K562 (cell line): ENCODE data around the gene C2CD4D. TPM values are rescaled to one million over a fixed set of nuclear protein-coding genes. Genes with fewer than 3 reads are reported as not detected.

Experiments used
- ATAC-seq: fragments of 200-7000 bp; cut with Tn5 transposase; 3 replicates; pipeline ENCODE4 v1.9.1; 2020; ENCODE audit warnings: moderate library complexity
- BruUV-seq: library from RNA; stranded (reverse); fragments of 400-500 nt; replicated peaks from 2 replicates; lab custom pipeline; 2021; lab: Mats Ljungman, UMichigan
- CTCF ChIA-PET: fragments of 300-600 bp; formaldehyde crosslinking; extraction: SDS; loops from one replicate; lab custom pipeline; 2021; ENCODE audit warnings: low intra/inter-chr PET ratio; lab: Yijun Ruan, JAX
- POLR2A ChIA-PET: fragments of 300-600, 350-650 bp; sonication (Branson Sonifier 250); formaldehyde crosslinking; extraction: SDS; loops from one replicate; lab custom pipeline; 2021; ENCODE audit warnings: antibody characterized with exemption, inconsistent platforms; lab: Yijun Ruan, JAX
- DNase-seq, 4 experiments: peaks; one replicate each; pipeline versions ENCODE4 v3.0.0 to v3.0.0-alpha.2; 2011 to 2018; ENCODE audit warnings: low spot score in 3 of 4, mixed read lengths in 3 of 4; ENCODE audit errors: extremely low read depth in 1 of 4
- FAIRE-seq: peaks from 2 replicates; lab custom pipeline; 2011; peaks lifted over from hg19 to GRCh38; lab: Jason Lieb, UNC
- H2AFZ ChIP-seq: 2 replicates; pipeline ENCODE4 v1.6.0; 2011; ENCODE audit warnings: low read depth, low read length, control low read depth, inconsistent platforms
- H3K27ac ChIP-seq: fragments of 200-600 bp; 3 replicates; pipeline ENCODE4 v1.8.0; 2011; ENCODE audit warnings: low read depth, mild to moderate bottlenecking, control low read depth, inconsistent platforms, low read length, moderate library complexity, mixed read lengths; ENCODE audit errors: extremely low read depth
- H3K27me3 ChIP-seq, 2 experiments: fragments of 300-600 bp in 1 of 2; 2 replicates in 1 of 2; 3 replicates in 1 of 2; pipeline versions ENCODE4 v1.6.0 to v1.8.0; 2011; ENCODE audit warnings: inconsistent platforms in 2 of 2, low read length in 2 of 2, mild to moderate bottlenecking in 1 of 2, mixed read lengths in 1 of 2, moderate library complexity in 1 of 2; ENCODE audit not compliant: control insufficient read depth in 2 of 2, insufficient read depth in 2 of 2
- H3K36me3 ChIP-seq: fragments of 300-600 bp; 3 replicates; pipeline ENCODE4 v1.8.0; 2011; ENCODE audit warnings: mild to moderate bottlenecking, low read length, inconsistent platforms; ENCODE audit not compliant: control insufficient read depth, insufficient read depth
- H3K4me1 ChIP-seq, 2 experiments: fragments of 200-600 bp in 1 of 2; replicated peaks in 1 of 2; 2 replicates in 1 of 2; 3 replicates in 1 of 2; pipeline versions ENCODE4 v1.5.1 to v1.8.0; 2011; ENCODE audit warnings: inconsistent platforms in 2 of 2, low read length in 2 of 2, mild to moderate bottlenecking in 1 of 2, mixed read lengths in 1 of 2, moderate library complexity in 1 of 2; ENCODE audit not compliant: control insufficient read depth in 2 of 2, insufficient read depth in 2 of 2
- H3K4me2 ChIP-seq: 2 replicates; pipeline ENCODE4 v1.6.1; 2011; ENCODE audit warnings: low read length, control low read depth, inconsistent platforms, mixed read lengths; ENCODE audit not compliant: insufficient read depth
- H3K4me3 ChIP-seq: fragments of 200-600 bp; sonication (generic), shearing (Covaris generic); 2 replicates; pipeline ENCODE4 v1.5.1; 2016; ENCODE audit warnings: control low read depth, inconsistent platforms
- H3K79me2 ChIP-seq: fragments of 200-600 bp; 3 replicates; pipeline ENCODE4 v1.8.0; 2011; ENCODE audit warnings: low read length, inconsistent platforms; ENCODE audit not compliant: control insufficient read depth, insufficient read depth
- H3K9ac ChIP-seq, 2 experiments: 2 replicates each; pipeline versions ENCODE4 v1.6.0 to v1.6.1; 2011; ENCODE audit warnings: low read depth in 2 of 2, low read length in 2 of 2, control low read depth in 1 of 2, inconsistent platforms in 1 of 2, mild to moderate bottlenecking in 1 of 2, mixed read lengths in 1 of 2; ENCODE audit not compliant: insufficient read depth in 1 of 2
- H3K9me1 ChIP-seq: one replicate; pipeline ENCODE4 v1.6.0; 2011; ENCODE audit warnings: inconsistent platforms, mild to moderate bottlenecking, low read length, moderate library complexity; ENCODE audit not compliant: control insufficient read depth, insufficient read depth
- H3K9me3 ChIP-seq: replicated peaks from 2 replicates; pipeline ENCODE4 v1.5.1; 2011; ENCODE audit warnings: low read depth, low read length, inconsistent platforms; ENCODE audit not compliant: control insufficient read depth, insufficient read depth
- H4K20me1 ChIP-seq: replicated peaks from 2 replicates; pipeline ENCODE4 v1.6.1; 2011; ENCODE audit warnings: low read length, inconsistent platforms, mixed read lengths; ENCODE audit not compliant: control insufficient read depth, insufficient read depth
- ATF2 ChIP-seq: sonication (generic); formaldehyde crosslinking; IDR thresholded peaks from 2 replicates; pipeline ENCODE4 v1.8.1; 2022; ENCODE audit warnings: missing genetic modification reagents
- DPF2 ChIP-seq: fragments of 450-650 bp; IDR thresholded peaks from 2 replicates; pipeline ENCODE4 v1.6.1; 2016
- GABPB2 ChIP-seq: fragments of 250-450 bp; sonication (Bioruptor Pico); conservative IDR thresholded peaks from 2 replicates; pipeline ENCODE4 v1.5.1; 2021; ENCODE audit warnings: mild to moderate bottlenecking
- ILK ChIP-seq: fragments of 450-650 bp; IDR thresholded peaks from 2 replicates; pipeline ENCODE4 v1.6.1; 2016; ENCODE audit warnings: missing genetic modification characterization, low read depth, mild to moderate bottlenecking, missing compliant biosample characterization, moderate library complexity, borderline replicate concordance
- LARP7 ChIP-seq: fragments of 450-650 bp; IDR thresholded peaks from 2 replicates; pipeline ENCODE4 v1.6.1; 2016
- PCBP1 ChIP-seq: fragments of 200-400 bp; formaldehyde crosslinking; IDR thresholded peaks from 2 replicates; pipeline ENCODE4 v1.6.1; 2018; ENCODE audit warnings: mild to moderate bottlenecking, low read depth, low read length; ENCODE audit not compliant: poor library complexity, severe bottlenecking
- PHB2 ChIP-seq: fragments of 450-650 bp; IDR thresholded peaks from 2 replicates; pipeline ENCODE4 v1.6.1; 2017; ENCODE audit warnings: low read depth
- PTBP1 ChIP-seq: fragments of 200-400 bp; formaldehyde crosslinking; IDR thresholded peaks from 2 replicates; pipeline ENCODE4 v1.6.1; 2017; ENCODE audit warnings: low read depth, low read length
- ZKSCAN1 ChIP-seq: fragments of 150-350 bp; IDR thresholded peaks from 2 replicates; pipeline ENCODE4 v1.6.1; 2016; ENCODE audit warnings: low read depth, low read length
- WGBS: fragments of 100-300 bp; shearing (Covaris generic); methylation state at CpG from one replicate; pipeline ENCODE4 v1.1.6; 2016; ENCODE audit warnings: low coverage, mixed read lengths; ENCODE audit not compliant: insufficient coverage; ENCODE audit errors: missing lambda C conversion rate; 5-methylcytosine and 5-hydroxymethylcytosine counted together
- in situ Hi-C: fragments of 300-500 bp; cut with MboI; formaldehyde crosslinking; loops from 4 replicates; pipeline ENCODE4 v1.15.0; 2018; ENCODE audit warnings: inconsistent platforms, mixed read lengths
- intact Hi-C: fragments of 100-400 bp; cut with micrococcal nuclease; formaldehyde crosslinking; loops from 2 replicates; pipeline ENCODE4 v1.14.2; 2022
- polyA plus RNA-seq, 8 experiments: library from polyadenylated mRNA; depleted of rRNA in 4 of 8; stranded (reverse) in 5 of 8; unstranded in 3 of 8; fragments of >200 nt; fragmentation: Nextera tagmentation in 2 of 8; fragmentation: Illumina TruSeq in 1 of 8; extraction: Ambion mirVana in 2 of 8; extraction: Trizol in 1 of 8; gene quantifications; 2 replicates each; pipeline versions ENCODE4 v1.2.1 to v1.2.3, GENCODE V29; 2011 to 2014; ENCODE audit warnings: inconsistent platforms in 1 of 8, missing spikeins in 1 of 8
- total RNA-seq, 7 experiments: library from RNA; depleted of rRNA in 6 of 7; stranded (reverse); fragments of >200 nt in 6 of 7; fragmentation: Illumina TruSeq in 2 of 7; extraction: Trizol in 2 of 7; gene quantifications; 2 replicates each; pipeline versions ENCODE4 v1.2.1 to v1.2.3, GENCODE V29; 2011 to 2021; ENCODE audit warnings: low replicate concordance in 1 of 7
- TF ChIP-seq, protein P1 (sequence below): sonication (generic); formaldehyde crosslinking; IDR thresholded peaks from 2 replicates; pipeline ENCODE4 v1.8.0; 2022; ENCODE audit warnings: missing genetic modification reagents, mild to moderate bottlenecking, borderline replicate concordance

C2CD4D gene
- total and polyA plus RNA-seq, 9 of the 15 experiments (the other 6 are each of a cell fraction or from before 2014, with no cell fraction given) = not detected

DNA sequence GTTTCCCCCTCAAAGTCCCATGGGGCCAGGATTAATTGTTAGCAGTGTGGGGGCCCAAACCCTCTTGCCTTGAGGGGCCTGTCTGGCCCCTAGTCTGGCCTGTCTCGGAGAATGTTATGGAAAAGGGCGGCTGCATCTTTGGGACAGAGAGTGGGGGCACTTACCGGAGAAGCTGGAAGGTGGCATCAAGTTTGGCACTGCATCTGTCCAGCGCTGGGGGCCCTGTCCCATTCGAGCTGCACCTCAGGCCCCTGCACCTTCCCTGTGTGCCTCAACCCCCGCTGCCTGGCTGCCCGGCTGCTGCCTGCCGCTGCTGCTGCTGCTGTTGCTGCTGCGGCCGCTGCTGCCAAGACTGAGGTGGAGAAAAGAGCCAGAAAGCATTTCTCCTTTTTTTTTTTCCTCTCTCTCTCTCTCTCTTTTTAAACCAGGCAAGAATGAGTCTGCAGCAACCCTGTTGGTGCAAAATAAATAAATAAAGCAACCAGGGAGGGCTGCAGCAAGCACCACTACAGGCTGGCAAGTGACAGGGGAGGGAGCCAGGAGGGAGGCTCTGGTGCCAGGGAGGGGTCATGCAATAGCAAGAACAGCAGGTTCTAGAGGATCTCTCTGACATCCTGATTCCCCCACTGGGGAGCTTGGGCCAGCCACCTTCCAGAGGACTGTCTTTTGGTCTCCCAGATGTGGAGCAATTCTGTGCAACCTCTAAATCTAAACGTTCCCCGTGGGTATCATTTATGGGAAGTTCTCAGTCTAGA lies 34.4 kb downstream of the C2CD4D start, which contains the start of gene LINGO4:
Gene LINGO4, minus strand, starts transcription at position 354 of the 755 bp plus-strand sequence. CDS start 2,715 bp downstream, outside the sequence.
- Histone ChIP-seq H3K27ac (no peak within 1 kb of the TSS), H3K9me3 (no peaks in the 10 kb centered on the region), H3K27me3 (peaks cover 55 to 85% of the 10 kb centered on the region in 2 experiments), H3K4me3 (no peak within 1 kb of the TSS), H2AFZ (no peak within 1 kb of the TSS), H3K9me1 (no peaks in the 10 kb centered on the region), H3K79me2 (no peaks in the 10 kb centered on the region), H3K4me2 (no peak within 1 kb of the TSS), H3K36me3 (no peaks in the 10 kb centered on the region), H3K9ac (peak within 1 kb of the TSS in 1 of 2 experiments; percentile 29; a peak in 1 of 4 replicates), H3K4me1 (peaks cover 0 to 8% of the 10 kb centered on the region in 2 experiments; a peak in 1 of 5 replicates), H4K20me1 (peaks cover 13% of the 10 kb centered on the region)
- ATAC-seq (no peak), DNase-seq (no peak), FAIRE-seq (no peak)
- under 1% methylated on average over 9 of the region's 12 CpGs for WGBS
- ChIA-PET CTCF (no interaction called here), POLR2A (no interaction called here)
- no peak for TF ChIP-seq DPF2
- TF ChIP-seq PHB2 = no peak
- no TSS peak for BruUV-seq
- in situ Hi-C loops = no loop called here
- intact Hi-C loops = no loop called here

DNA sequence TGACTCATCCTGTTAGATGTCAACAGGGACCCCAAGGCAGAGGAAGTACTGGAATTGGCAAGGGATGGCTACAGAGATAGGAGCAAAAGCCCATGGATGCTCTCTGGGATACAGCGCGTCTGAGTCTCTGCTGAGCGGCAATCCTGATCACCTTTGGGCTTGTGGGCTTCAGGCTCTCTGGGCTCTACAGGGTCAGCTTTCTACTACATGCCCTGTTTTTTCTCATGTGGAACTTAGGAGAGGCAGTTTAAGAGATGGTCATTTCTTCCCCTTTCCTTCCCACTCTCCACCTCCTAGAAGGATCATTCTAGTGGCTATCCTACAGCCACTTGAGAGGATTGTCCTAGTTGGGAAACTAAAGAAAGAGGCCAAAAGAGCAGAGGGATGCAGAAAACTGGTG lies 35.7 kb downstream of the C2CD4D start:
- H3K9me3 ChIP-seq = no peaks in the 10 kb centered on the region
- no peak overlapping the region for H3K4me2 ChIP-seq
- no peaks in the 10 kb centered on the region for H3K36me3 ChIP-seq
- no peak overlapping the region for H3K27ac ChIP-seq
- in situ Hi-C loops = no loop called here
- no peaks in the 10 kb centered on the region for H3K79me2 ChIP-seq
- DNase-seq = no peak
- no TSS peak for BruUV-seq
- peaks cover 19% of the 10 kb centered on the region for H4K20me1 ChIP-seq
- ATAC-seq = no peak
- H2AFZ ChIP-seq = no peak overlapping the region
- H3K9me1 ChIP-seq = no peaks in the 10 kb centered on the region
- intact Hi-C loops = no loop called here
- no peak overlapping the region for H3K4me3 ChIP-seq
- POLR2A ChIA-PET = interaction anchor here (1.0 kb wide), 1 partner anchor 18 kb away, joined by 3 read pairs; no protein-coding TSS in a partner anchor
- 0% methylated on average over 3 of the region's 3 CpGs for WGBS
- CTCF ChIA-PET = no interaction called here
- FAIRE-seq = no peak
- H3K4me1 ChIP-seq = peaks cover 0 to 8% of the 10 kb centered on the region in 2 experiments; a peak in 1 of 5 replicates
- H3K9ac ChIP-seq = no peak overlapping the region
- H3K27me3 ChIP-seq = peaks cover 56 to 92% of the 10 kb centered on the region in 2 experiments
- TF ChIP-seq ATF2 (CRISPR knock-in tag) = no peak
- TF ChIP-seq ZKSCAN1 = no peak
- no peak for TF ChIP-seq GABPB2 (CRISPR knock-in tag)
- no peak for TF ChIP-seq LARP7
- TF ChIP-seq ILK (tag) = no peak
- no peak for TF ChIP-seq PCBP1
- no peak for TF ChIP-seq PTBP1
- TF ChIP-seq, protein P1, sequence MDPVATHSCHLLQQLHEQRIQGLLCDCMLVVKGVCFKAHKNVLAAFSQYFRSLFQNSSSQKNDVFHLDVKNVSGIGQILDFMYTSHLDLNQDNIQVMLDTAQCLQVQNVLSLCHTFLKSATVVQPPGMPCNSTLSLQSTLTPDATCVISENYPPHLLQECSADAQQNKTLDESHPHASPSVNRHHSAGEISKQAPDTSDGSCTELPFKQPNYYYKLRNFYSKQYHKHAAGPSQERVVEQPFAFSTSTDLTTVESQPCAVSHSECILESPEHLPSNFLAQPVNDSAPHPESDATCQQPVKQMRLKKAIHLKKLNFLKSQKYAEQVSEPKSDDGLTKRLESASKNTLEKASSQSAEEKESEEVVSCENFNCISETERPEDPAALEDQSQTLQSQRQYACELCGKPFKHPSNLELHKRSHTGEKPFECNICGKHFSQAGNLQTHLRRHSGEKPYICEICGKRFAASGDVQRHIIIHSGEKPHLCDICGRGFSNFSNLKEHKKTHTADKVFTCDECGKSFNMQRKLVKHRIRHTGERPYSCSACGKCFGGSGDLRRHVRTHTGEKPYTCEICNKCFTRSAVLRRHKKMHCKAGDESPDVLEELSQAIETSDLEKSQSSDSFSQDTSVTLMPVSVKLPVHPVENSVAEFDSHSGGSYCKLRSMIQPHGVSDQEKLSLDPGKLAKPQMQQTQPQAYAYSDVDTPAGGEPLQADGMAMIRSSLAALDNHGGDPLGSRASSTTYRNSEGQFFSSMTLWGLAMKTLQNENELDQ (CRISPR knock-in tag) = no peak
